ENCODE results near the gene GALNT5. TPM values are rescaled to one million over a fixed set of nuclear protein-coding genes. Genes with fewer than 3 reads are reported as not detected.
"Not testable (repeated sequence)": the region's sequence is repeated elsewhere in the genome, so short reads cannot be mapped to it uniquely, and the experiment has no call there.

The GALNT5 gene
- polyA plus RNA-seq (2013, experiment 1 of 2; ENCODE audit: insufficient read length): 32.8 TPM
- 30.3 TPM for polyA plus RNA-seq (2013, experiment 2 of 2; ENCODE audit: insufficient read length)

GRCh38 chr2:157257312-157258252, at the start of gene GALNT5:
Gene GALNT5 (plus strand): TSS chr2:157257705. CDS start chr2:157258083, 378 bp downstream.
- peak; percentile 65 for DNase-seq

GRCh38 chr2:157216286-157216965, 41.1 kb upstream of the GALNT5 start:
- no peak for DNase-seq

- no peak for DNase-seq
These were observed 40.1 kb upstream of the GALNT5 start for GRCh38 chr2:157217409-157217808.

DNA sequence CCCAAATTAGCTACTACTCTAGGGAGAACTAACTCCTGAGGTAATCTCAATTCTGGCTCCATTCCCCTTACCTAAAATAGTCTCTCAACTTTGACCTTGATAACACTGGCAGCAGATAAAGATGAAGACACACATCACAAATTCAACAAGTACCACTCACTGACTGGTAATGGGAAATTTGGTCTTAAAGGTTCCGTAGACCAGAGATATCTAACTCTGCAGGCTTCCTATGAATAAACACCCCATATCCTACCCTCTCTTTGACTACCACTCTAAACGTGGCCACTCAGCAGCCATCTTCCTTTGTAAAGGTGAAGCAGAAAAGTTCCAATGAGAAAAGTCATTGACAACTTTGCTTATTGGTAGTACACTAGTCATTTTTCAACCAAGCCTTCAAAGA, 38.6 kb upstream of the GALNT5 start:
- no peak for DNase-seq

DNA sequence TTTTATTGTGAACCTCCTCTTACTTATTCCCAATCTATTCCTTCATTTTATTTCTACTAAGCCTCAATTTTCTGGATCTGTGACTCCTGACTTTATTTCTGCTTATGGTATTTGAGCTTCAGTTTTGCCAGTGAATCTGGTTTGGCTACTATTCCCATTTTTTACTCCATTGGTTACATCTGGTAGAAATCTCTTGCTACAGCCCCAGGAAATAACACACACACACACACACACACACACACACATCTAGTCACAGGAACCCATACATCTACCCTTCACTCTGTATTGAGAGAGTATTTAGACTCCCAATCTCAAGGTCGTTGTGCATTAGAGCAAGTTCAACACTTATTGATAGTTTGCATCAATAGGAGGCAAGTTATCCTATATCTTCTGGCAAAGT, 37.0 kb upstream of the GALNT5 start:
- no peak for DNase-seq

- DNase-seq: no peak
These were observed 36.0 kb upstream of the GALNT5 start for GRCh38 chr2:157221394-157221988.

DNA sequence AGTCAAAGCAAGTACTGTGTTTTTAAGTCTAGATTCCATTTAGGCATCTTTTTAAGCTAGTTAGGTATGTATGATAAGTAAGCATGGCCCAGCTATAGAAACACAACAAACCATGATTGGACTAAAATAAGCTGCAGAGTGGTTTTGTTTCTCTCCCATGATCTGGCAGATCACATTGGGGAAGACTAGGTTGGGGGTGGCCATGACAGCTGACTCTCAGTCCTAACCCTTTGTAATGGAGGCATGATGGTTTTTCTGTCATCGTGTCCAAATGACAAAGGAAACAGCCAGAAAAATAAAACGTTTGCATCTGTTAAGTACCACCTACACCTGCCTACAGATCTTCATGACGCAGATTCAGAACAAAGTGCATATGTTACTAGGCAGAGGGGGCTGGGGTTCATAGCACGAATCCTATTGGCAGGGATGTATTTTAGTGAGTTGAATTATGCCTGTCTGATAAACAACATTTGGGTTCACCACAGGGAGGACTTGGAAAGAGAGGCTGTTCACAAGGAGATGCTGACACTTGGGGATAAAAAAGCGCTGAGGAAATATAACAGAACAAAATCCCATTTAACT, 33.8 kb upstream of the GALNT5 start:
- no peak for DNase-seq

DNA sequence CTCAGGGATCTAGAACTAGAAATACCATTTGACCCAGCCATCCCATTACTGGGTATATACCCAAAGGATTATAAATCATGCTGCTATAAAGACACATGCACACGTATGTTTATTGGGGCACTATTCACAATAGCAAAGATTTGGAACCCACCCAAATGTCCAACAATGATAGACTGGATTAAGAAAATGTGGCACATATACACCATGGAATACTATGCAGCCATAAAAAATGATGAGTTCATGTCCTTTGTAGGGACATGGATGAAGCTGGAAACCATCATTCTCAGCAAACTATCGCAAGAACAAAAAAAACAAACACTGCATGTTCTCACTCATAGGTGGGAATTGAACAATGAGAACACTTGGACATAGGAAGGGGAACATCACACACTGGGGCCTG, 33.1 kb upstream of the GALNT5 start:
- DNase-seq: not testable (repeated sequence)

DNA sequence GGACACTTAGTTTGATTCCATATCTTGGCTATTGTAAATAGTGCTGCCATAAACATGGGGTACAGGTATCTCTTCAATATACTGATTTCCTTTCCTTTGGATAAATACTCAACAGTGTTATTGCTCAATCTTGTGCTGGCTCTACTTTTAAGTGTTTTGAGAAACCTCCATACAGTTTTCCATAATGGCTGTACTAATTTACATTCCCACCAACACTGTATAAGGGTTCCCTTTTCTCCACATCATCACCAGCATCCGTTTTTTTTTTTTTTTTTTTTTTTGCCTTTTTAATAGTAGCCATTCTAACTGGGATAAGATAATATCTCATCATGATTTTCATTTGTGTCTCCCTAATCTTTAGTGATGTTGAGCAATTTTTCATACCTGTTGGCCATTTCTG, 29.9 kb upstream of the GALNT5 start:
- DNase-seq: no peak

- DNase-seq: no peak
These were observed 28.6 kb upstream of the GALNT5 start for GRCh38 chr2:157228946-157229345.

- DNase-seq: peak; percentile 97
These were observed 27.9 kb upstream of the GALNT5 start for GRCh38 chr2:157229572-157229971.

DNA sequence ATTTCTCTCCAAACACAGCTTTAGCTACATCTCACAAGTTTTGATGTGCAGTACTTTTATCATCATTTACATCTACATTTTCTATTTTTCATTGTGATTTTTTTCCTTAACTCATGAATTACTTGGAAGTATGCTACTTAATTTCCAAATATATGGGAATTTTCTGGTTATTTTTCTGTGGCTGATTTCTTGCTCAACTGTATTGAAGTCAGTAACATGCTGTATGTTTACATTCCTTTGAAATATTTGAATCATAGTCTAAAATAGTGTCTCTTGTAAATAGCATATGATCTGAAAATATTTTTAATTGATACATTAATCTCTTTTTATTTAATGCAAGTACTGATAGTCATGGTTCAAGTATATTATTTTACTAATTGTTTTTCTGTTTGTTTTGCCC, 26.0 kb upstream of the GALNT5 start:
- peak; percentile 14 for DNase-seq

GRCh38 chr2:157233506-157233905, 24.0 kb upstream of the GALNT5 start:
- peak; percentile 92 for DNase-seq

DNA sequence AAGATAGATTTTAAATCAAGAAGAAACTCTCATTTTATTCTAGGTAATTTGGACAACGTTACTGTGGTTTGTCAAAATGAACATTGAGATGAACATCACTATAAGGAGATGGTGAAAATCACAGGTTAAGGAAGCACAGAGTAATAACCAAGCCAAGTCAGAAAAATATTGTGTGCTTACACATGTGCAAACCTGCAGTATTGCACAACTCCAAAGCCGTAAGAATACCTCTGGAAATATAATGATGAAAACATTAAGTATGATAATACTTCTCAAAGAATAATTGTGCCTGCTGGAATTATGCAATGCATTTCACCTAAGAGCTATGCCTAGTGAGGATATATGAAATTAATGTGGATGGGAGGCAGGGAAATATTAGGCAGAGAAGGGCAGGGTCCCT, 21.1 kb upstream of the GALNT5 start:
- DNase-seq: no peak

DNA sequence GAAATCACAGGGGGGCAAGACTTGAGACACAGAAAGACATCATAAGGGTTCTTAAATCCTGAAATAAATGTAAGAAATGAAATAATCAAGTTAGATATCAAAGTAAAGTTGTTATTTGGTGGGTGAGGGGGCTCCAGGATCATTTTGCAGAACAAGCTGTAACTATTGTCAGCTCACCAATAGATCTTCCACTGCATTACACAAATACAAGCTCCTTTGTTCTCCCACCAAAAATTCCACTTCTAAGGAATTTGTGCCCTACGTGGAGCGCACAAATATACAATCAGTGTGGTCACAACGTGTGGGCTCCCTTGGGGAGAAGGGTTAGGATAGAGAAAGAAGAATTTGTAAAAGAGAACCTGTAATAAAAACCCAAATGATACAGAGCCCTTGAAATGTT, 19.2 kb upstream of the GALNT5 start:
- no peak for DNase-seq

DNA sequence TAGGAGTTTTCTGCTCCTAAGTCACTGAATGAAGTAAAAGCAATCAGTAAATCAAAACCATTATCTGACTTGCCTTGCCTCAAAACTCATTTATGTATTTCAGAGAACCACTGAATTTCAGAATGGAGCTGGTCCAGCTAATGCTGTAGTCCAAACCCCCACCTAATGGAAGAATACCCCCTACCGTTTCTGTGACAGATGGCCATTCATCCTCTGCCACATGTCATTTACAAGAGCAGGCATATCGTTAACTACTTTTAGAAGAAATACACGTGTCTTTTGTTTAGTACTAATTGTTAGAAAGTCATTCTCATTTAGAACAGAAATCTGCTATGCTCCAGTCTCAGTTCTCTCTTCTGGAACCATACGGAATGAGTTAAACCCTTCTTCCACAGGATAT, 12.8 kb upstream of the GALNT5 start:
- no peak for DNase-seq

GRCh38 chr2:157245144-157245840, 12.2 kb upstream of the GALNT5 start:
- DNase-seq: no peak

DNA sequence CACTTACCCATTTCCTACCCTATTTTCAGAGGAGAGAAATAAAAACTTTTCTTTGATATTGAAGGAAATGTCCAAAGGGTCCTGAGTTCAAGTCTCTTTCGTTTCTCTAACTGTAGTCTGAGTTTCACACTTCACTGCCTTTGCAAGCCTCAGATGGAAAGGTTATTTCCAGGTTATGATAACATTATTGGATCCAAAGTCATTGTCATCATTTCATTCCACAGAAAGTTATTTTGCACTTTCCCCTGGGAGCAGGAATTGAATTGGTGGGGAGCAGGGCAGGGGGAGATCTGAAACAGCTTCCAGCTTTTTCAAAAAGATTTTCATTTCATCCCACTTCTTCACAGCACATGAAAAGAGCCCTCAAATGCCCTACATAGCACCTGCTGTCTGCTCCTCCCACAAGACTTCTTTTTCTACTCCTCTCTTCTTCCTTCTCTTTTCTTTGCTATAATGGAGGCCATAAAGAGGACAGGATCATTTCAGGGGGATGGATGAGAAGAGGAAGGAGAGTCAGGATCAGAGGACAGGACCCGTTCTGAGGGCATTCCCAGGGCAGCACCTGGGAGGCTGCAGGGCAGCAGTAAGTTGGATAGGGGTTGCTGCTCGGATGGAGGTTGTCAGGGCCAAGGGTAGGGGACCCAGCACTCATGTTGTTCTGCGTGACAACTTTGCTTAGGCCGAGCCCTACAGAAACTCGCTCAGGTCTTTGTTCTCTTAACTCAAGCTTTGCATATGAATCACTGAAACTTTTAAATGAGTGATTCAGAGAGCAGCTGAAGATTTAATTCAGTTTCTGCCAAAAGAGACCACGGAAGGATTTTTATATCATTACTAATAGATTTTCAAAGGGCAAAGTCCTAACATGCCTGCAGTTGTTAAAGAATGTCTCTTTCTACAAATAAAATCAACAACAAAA, 11.4 kb upstream of the GALNT5 start:
- DNase-seq: peak; percentile 94

- no peak for DNase-seq
These were observed 10.6 kb upstream of the GALNT5 start for GRCh38 chr2:157246765-157247407.

GRCh38 chr2:157250836-157251235, 6.7 kb upstream of the GALNT5 start:
- no peak for DNase-seq

DNA sequence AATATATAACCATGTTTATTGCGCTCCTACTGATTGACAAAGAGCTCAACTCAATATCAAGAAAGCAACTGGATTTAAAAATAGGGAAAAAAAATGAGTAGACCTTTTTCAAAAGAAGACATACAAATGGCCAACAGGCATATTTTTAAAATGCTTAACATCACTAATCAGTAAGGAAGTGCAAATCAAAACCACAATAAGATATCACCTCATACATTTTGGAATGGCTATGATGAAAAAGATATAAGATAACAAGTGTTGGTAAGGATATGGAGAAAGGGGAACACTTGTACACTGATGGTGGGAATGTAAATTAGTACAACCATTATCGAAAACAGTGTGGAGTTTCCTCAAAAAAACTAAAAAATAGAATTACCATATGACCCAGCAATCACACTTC, 5.6 kb upstream of the GALNT5 start:
- DNase-seq: no peak

Measured in fibroblast of skin of abdomen (primary cell).